ENCODE results near the gene THAP11. TPM values are rescaled to one million over a fixed set of nuclear protein-coding genes. Genes with fewer than 3 reads are reported as not detected.

Gene THAP11
- 33.3 and 37.8 TPM in 2 replicates for total RNA-seq (2014; rRNA removed; shearing (Covaris generic))
- polyA plus RNA-seq (2015; cell fraction: cytosol; rRNA removed) = 36.6 and 46.2 TPM in 2 replicates
- 5.7 and 6.6 TPM in 2 replicates for polyA plus RNA-seq (2015; cell fraction: nucleus; rRNA removed)

- in situ Hi-C loops (cut with HindIII; ENCODE audit: low pct_unique_long_range_greater_than_20kb, low sequenced_read_pairs) = no loop called here
- peak; percentile 95 for DNase-seq (ENCODE audit: low read depth, low spot score)
Observed at GRCh38 chr16:67841816-67842508, at the start of gene THAP11. THAP11 (plus strand) TSS chr16:67842320; CDS start chr16:67842555, 235 bp downstream.

- in situ Hi-C loops (cut with HindIII; ENCODE audit: low pct_unique_long_range_greater_than_20kb, low sequenced_read_pairs) = no loop called here
- no peak for DNase-seq (ENCODE audit: low read depth, low spot score)
Observed at GRCh38 chr16:67796099-67796718, 45.9 kb upstream of the THAP11 start.

GRCh38 chr16:67800338-67800926 lies 41.7 kb upstream of the THAP11 start:
- DNase-seq (ENCODE audit: low read depth, low spot score) = no peak
- in situ Hi-C loops (cut with HindIII; ENCODE audit: low pct_unique_long_range_greater_than_20kb, low sequenced_read_pairs) = no loop called here

GRCh38 chr16:67801241-67801640 lies 40.9 kb upstream of the THAP11 start:
- in situ Hi-C loops (cut with HindIII; ENCODE audit: low pct_unique_long_range_greater_than_20kb, low sequenced_read_pairs) = no loop called here

GRCh38 chr16:67801883-67802282 lies 40.2 kb upstream of the THAP11 start:
- DNase-seq (ENCODE audit: low read depth, low spot score) = no peak
- in situ Hi-C loops (cut with HindIII; ENCODE audit: low pct_unique_long_range_greater_than_20kb, low sequenced_read_pairs) = no loop called here

More at GRCh38 chr16:67801241-67801640, 40.9 kb upstream of the THAP11 start:
- DNase-seq (ENCODE audit: low read depth, low spot score) = no peak

GRCh38 chr16:67803894-67804293 lies 38.2 kb upstream of the THAP11 start:
- in situ Hi-C loops (cut with HindIII; ENCODE audit: low pct_unique_long_range_greater_than_20kb, low sequenced_read_pairs) = no loop called here
- DNase-seq (ENCODE audit: low read depth, low spot score) = no peak

GRCh38 chr16:67804853-67805542 lies 37.1 kb upstream of the THAP11 start:
- in situ Hi-C loops (cut with HindIII; ENCODE audit: low pct_unique_long_range_greater_than_20kb, low sequenced_read_pairs) = no loop called here
- peak; percentile 64 for DNase-seq (ENCODE audit: low read depth, low spot score)

- in situ Hi-C loops (cut with HindIII; ENCODE audit: low pct_unique_long_range_greater_than_20kb, low sequenced_read_pairs) = no loop called here
- no peak for DNase-seq (ENCODE audit: low read depth, low spot score)
Observed at GRCh38 chr16:67805718-67806427, 36.2 kb upstream of the THAP11 start.

GRCh38 chr16:67806428-67807147 lies 35.5 kb upstream of the THAP11 start, which contains the start of the genes RANBP10 and TSNAXIP1:
RANBP10 (minus strand) TSS chr16:67806560; CDS start chr16:67806536, 24 bp downstream.
TSNAXIP1 (plus strand) TSS chr16:67806889; CDS start chr16:67807150, 261 bp downstream.
- peak; percentile 99 for DNase-seq (ENCODE audit: low read depth, low spot score)
- in situ Hi-C loops (cut with HindIII; ENCODE audit: low pct_unique_long_range_greater_than_20kb, low sequenced_read_pairs) = no loop called here

GRCh38 chr16:67807148-67807682 lies 34.9 kb upstream of the THAP11 start:
- in situ Hi-C loops (cut with HindIII; ENCODE audit: low pct_unique_long_range_greater_than_20kb, low sequenced_read_pairs) = no loop called here
- DNase-seq (ENCODE audit: low read depth, low spot score) = no peak

- in situ Hi-C loops (cut with HindIII; ENCODE audit: low pct_unique_long_range_greater_than_20kb, low sequenced_read_pairs) = no loop called here
- no peak for DNase-seq (ENCODE audit: low read depth, low spot score)
Observed at GRCh38 chr16:67811899-67812298, 30.2 kb upstream of the THAP11 start.

GRCh38 chr16:67814567-67814966 lies 27.6 kb upstream of the THAP11 start:
- in situ Hi-C loops (cut with HindIII; ENCODE audit: low pct_unique_long_range_greater_than_20kb, low sequenced_read_pairs) = no loop called here
- DNase-seq (ENCODE audit: low read depth, low spot score) = no peak

GRCh38 chr16:67820608-67821259 lies 21.4 kb upstream of the THAP11 start:
- DNase-seq (ENCODE audit: low read depth, low spot score) = no peak
- in situ Hi-C loops (cut with HindIII; ENCODE audit: low pct_unique_long_range_greater_than_20kb, low sequenced_read_pairs) = no loop called here

- in situ Hi-C loops (cut with HindIII; ENCODE audit: low pct_unique_long_range_greater_than_20kb, low sequenced_read_pairs) = no loop called here
- DNase-seq (ENCODE audit: low read depth, low spot score) = no peak
Observed at GRCh38 chr16:67822511-67822910, 19.6 kb upstream of the THAP11 start.

GRCh38 chr16:67825119-67825518 lies 17.0 kb upstream of the THAP11 start:
- in situ Hi-C loops (cut with HindIII; ENCODE audit: low pct_unique_long_range_greater_than_20kb, low sequenced_read_pairs) = no loop called here
- DNase-seq (ENCODE audit: low read depth, low spot score) = no peak

- in situ Hi-C loops (cut with HindIII; ENCODE audit: low pct_unique_long_range_greater_than_20kb, low sequenced_read_pairs) = no loop called here
- no peak for DNase-seq (ENCODE audit: low read depth, low spot score)
Observed at GRCh38 chr16:67825906-67826305, 16.2 kb upstream of the THAP11 start.
